ENCODE measurements around the gene KLF5.

Gene KLF5

GRCh38 chr13:73060251-73061160 lies 1.7 kb downstream of the KLF5 start:
- DNase-seq = peak; percentile 1

GRCh38 chr13:73061473-73061872 lies 2.7 kb downstream of the KLF5 start:
- no peak for DNase-seq

- DNase-seq = no peak
Observed at GRCh38 chr13:73061876-73062275, 3.1 kb downstream of the KLF5 start.

GRCh38 chr13:73062468-73062867 lies 3.7 kb downstream of the KLF5 start:
- no peak for DNase-seq

GRCh38 chr13:73063166-73063565 lies 4.4 kb downstream of the KLF5 start:
- no peak for DNase-seq

- DNase-seq = no peak
Observed at GRCh38 chr13:73065036-73065435, 6.2 kb downstream of the KLF5 start.

GRCh38 chr13:73065665-73066340 lies 7.0 kb downstream of the KLF5 start:
- DNase-seq = no peak

- DNase-seq = no peak
Observed at GRCh38 chr13:73069206-73069805, 10.5 kb downstream of the KLF5 start.

GRCh38 chr13:73070451-73071098 lies 11.8 kb downstream of the KLF5 start:
- DNase-seq = no peak

- DNase-seq = no peak
Observed at GRCh38 chr13:73072239-73072900, 13.6 kb downstream of the KLF5 start.

GRCh38 chr13:73073050-73073449 lies 14.2 kb downstream of the KLF5 start:
- no peak for DNase-seq

- no peak for DNase-seq
Observed at GRCh38 chr13:73074014-73074413, 15.2 kb downstream of the KLF5 start.

- DNase-seq = no peak
Observed at GRCh38 chr13:73074926-73075325, 16.1 kb downstream of the KLF5 start.

- DNase-seq = no peak
Observed at GRCh38 chr13:73075546-73075945, 16.7 kb downstream of the KLF5 start.

GRCh38 chr13:73075954-73076353 lies 17.1 kb downstream of the KLF5 start:
- DNase-seq = no peak

GRCh38 chr13:73077865-73078264 lies 19.1 kb downstream of the KLF5 start:
- DNase-seq = no peak

- DNase-seq = no peak
Observed at GRCh38 chr13:73079359-73079758, 20.6 kb downstream of the KLF5 start.

- no peak for DNase-seq
Observed at GRCh38 chr13:73081256-73081915, 22.6 kb downstream of the KLF5 start.

- no peak for DNase-seq
Observed at GRCh38 chr13:73082471-73082870, 23.7 kb downstream of the KLF5 start.

- DNase-seq = no peak
Observed at GRCh38 chr13:73082895-73083294, 24.1 kb downstream of the KLF5 start.

- no peak for DNase-seq
Observed at GRCh38 chr13:73088332-73088935, 29.6 kb downstream of the KLF5 start.

- no peak for DNase-seq
Observed at GRCh38 chr13:73089213-73089612, 30.4 kb downstream of the KLF5 start.

All from stimulated activated naive CD4-positive, alpha-beta T cell treated with Interleukin-2 at 50 U/mL for 16 hours (primary cell).